T-helper 22 cell (primary cell): ENCODE data around the gene MAML3.

ENCODE experiments used
- DNase-seq: peaks from one replicate; pipeline ENCODE4 v3.0.0-alpha.2; 2020; ENCODE audit warnings: low read depth

MAML3 gene

GRCh38 chr4:139753686-139754085 is 400.3 kb downstream of the MAML3 start:
- no peak for DNase-seq

GRCh38 chr4:139749835-139750498 is 404.0 kb downstream of the MAML3 start:
- no peak for DNase-seq

- DNase-seq, result no peak
These were observed 404.6 kb downstream of the MAML3 start for GRCh38 chr4:139749338-139749737.

- DNase-seq, result no peak
These were observed 407.4 kb downstream of the MAML3 start for GRCh38 chr4:139746431-139747171.

- DNase-seq, result no peak
These were observed 408.8 kb downstream of the MAML3 start for GRCh38 chr4:139745111-139745639.

- no peak for DNase-seq
These were observed 409.8 kb downstream of the MAML3 start for GRCh38 chr4:139744232-139744631.

- DNase-seq, result no peak
These were observed 411.0 kb downstream of the MAML3 start for GRCh38 chr4:139743027-139743426.

GRCh38 chr4:139740531-139741041 is 413.4 kb downstream of the MAML3 start:
- DNase-seq, result no peak

GRCh38 chr4:139740121-139740520 is 413.9 kb downstream of the MAML3 start:
- DNase-seq, result no peak

GRCh38 chr4:139738846-139739613 is 415.0 kb downstream of the MAML3 start:
- no peak for DNase-seq

GRCh38 chr4:139736661-139737060 is 417.3 kb downstream of the MAML3 start:
- no peak for DNase-seq

- DNase-seq, result no peak
These were observed 417.7 kb downstream of the MAML3 start for GRCh38 chr4:139736274-139736660.

GRCh38 chr4:139735381-139736273 is 418.4 kb downstream of the MAML3 start:
- DNase-seq, result no peak

GRCh38 chr4:139734875-139735380 is 419.1 kb downstream of the MAML3 start:
- no peak for DNase-seq

GRCh38 chr4:139734201-139734874 is 419.6 kb downstream of the MAML3 start:
- DNase-seq, result no peak

GRCh38 chr4:139732991-139733570 is 420.9 kb downstream of the MAML3 start:
- no peak for DNase-seq

- no peak for DNase-seq
These were observed 425.1 kb downstream of the MAML3 start for GRCh38 chr4:139728840-139729239.

GRCh38 chr4:139728146-139728545 is 425.8 kb downstream of the MAML3 start:
- DNase-seq, result no peak

- DNase-seq, result no peak
These were observed 427.4 kb downstream of the MAML3 start for GRCh38 chr4:139726615-139727014.

- no peak for DNase-seq
These were observed 428.7 kb downstream of the MAML3 start for GRCh38 chr4:139725236-139725635.
